ENCODE measurements around the gene C19orf47. TPM values are rescaled to one million over a fixed set of nuclear protein-coding genes. Genes with fewer than 3 reads are reported as not detected.

Gene C19orf47
- polyA plus RNA-seq, 1 donor = 8.7 TPM

GRCh38 chr19:40321076-40321475 is 27.1 kb downstream of the C19orf47 start:
- H3K36me3 ChIP-seq (ENCODE audit: control insufficient read depth, insufficient read depth, low read length) = peaks cover 58% of the 10 kb centered on the region
- no peak for DNase-seq
- no peak overlapping the region for H3K4me3 ChIP-seq (ENCODE audit: low read length)
- H3K27ac ChIP-seq (ENCODE audit: low read length) = no peak overlapping the region
- WGBS (ENCODE audit: insufficient coverage, low lambda C conversion rate) = 96% methylated on average over 13 of the region's 18 CpGs
- no peaks in the 10 kb centered on the region for H3K9me3 ChIP-seq (ENCODE audit: control insufficient read depth, low read depth, low read length)
- no peaks in the 10 kb centered on the region for H3K27me3 ChIP-seq (ENCODE audit: control insufficient read depth, insufficient read depth, low read length)
- H3K4me1 ChIP-seq (ENCODE audit: control insufficient read depth, insufficient read depth, low read length) = no peaks in the 10 kb centered on the region

GRCh38 chr19:40320558-40320935 is 27.6 kb downstream of the C19orf47 start:
- peaks cover 53% of the 10 kb centered on the region for H3K36me3 ChIP-seq (ENCODE audit: control insufficient read depth, insufficient read depth, low read length)

GRCh38 chr19:40317338-40317737 is 30.9 kb downstream of the C19orf47 start:
- Histone ChIP-seq H3K4me1 (ENCODE audit: control insufficient read depth, insufficient read depth, low read length) (no peaks in the 10 kb centered on the region), H3K9me3 (ENCODE audit: control insufficient read depth, low read depth, low read length) (no peaks in the 10 kb centered on the region), H3K36me3 (ENCODE audit: control insufficient read depth, insufficient read depth, low read length) (peaks cover 26% of the 10 kb centered on the region), H3K27me3 (ENCODE audit: control insufficient read depth, insufficient read depth, low read length) (no peaks in the 10 kb centered on the region), H3K27ac (ENCODE audit: low read length) (no peak overlapping the region), H3K4me3 (ENCODE audit: low read length) (no peak overlapping the region)
- no peak for DNase-seq
- no CpG with 5 or more reads among the region's 7 CpGs for WGBS (ENCODE audit: insufficient coverage, low lambda C conversion rate)

More at GRCh38 chr19:40320558-40320935, 27.6 kb downstream of the C19orf47 start:
- H3K9me3 ChIP-seq (ENCODE audit: control insufficient read depth, low read depth, low read length) = no peaks in the 10 kb centered on the region
- H3K27ac ChIP-seq (ENCODE audit: low read length) = no peak overlapping the region
- DNase-seq = no peak
- H3K4me3 ChIP-seq (ENCODE audit: low read length) = no peak overlapping the region
- WGBS (ENCODE audit: insufficient coverage, low lambda C conversion rate) = no CpG with 5 or more reads among the region's 7 CpGs
- H3K27me3 ChIP-seq (ENCODE audit: control insufficient read depth, insufficient read depth, low read length) = no peaks in the 10 kb centered on the region
- no peaks in the 10 kb centered on the region for H3K4me1 ChIP-seq (ENCODE audit: control insufficient read depth, insufficient read depth, low read length)

GRCh38 chr19:40315812-40316470 is 32.3 kb downstream of the C19orf47 start:
- Histone ChIP-seq H3K36me3 (ENCODE audit: control insufficient read depth, insufficient read depth, low read length) (peaks cover 12% of the 10 kb centered on the region), H3K4me3 (ENCODE audit: low read length) (no peak overlapping the region), H3K27me3 (ENCODE audit: control insufficient read depth, insufficient read depth, low read length) (no peaks in the 10 kb centered on the region), H3K4me1 (ENCODE audit: control insufficient read depth, insufficient read depth, low read length) (no peaks in the 10 kb centered on the region), H3K27ac (ENCODE audit: low read length) (no peak overlapping the region), H3K9me3 (ENCODE audit: control insufficient read depth, low read depth, low read length) (no peaks in the 10 kb centered on the region)
- DNase-seq = no peak
- WGBS (ENCODE audit: insufficient coverage, low lambda C conversion rate) = no CpG with 5 or more reads among the region's 5 CpGs

GRCh38 chr19:40314656-40315055 is 33.5 kb downstream of the C19orf47 start:
- H3K4me1 ChIP-seq (ENCODE audit: control insufficient read depth, insufficient read depth, low read length) = no peaks in the 10 kb centered on the region
- peaks cover 6% of the 10 kb centered on the region for H3K36me3 ChIP-seq (ENCODE audit: control insufficient read depth, insufficient read depth, low read length)
- H3K4me3 ChIP-seq (ENCODE audit: low read length) = no peak overlapping the region
- no peak overlapping the region for H3K27ac ChIP-seq (ENCODE audit: low read length)
- no peaks in the 10 kb centered on the region for H3K27me3 ChIP-seq (ENCODE audit: control insufficient read depth, insufficient read depth, low read length)
- WGBS (ENCODE audit: insufficient coverage, low lambda C conversion rate) = 100% methylated on average over 1 of the region's 2 CpGs
- DNase-seq = no peak
- no peaks in the 10 kb centered on the region for H3K9me3 ChIP-seq (ENCODE audit: control insufficient read depth, low read depth, low read length)

GRCh38 chr19:40313229-40313983 is 34.8 kb downstream of the C19orf47 start:
- Histone ChIP-seq H3K36me3 (ENCODE audit: control insufficient read depth, insufficient read depth, low read length) (peaks cover 3% of the 10 kb centered on the region), H3K4me3 (ENCODE audit: low read length) (no peak overlapping the region), H3K4me1 (ENCODE audit: control insufficient read depth, insufficient read depth, low read length) (no peaks in the 10 kb centered on the region), H3K27ac (ENCODE audit: low read length) (no peak overlapping the region), H3K27me3 (ENCODE audit: control insufficient read depth, insufficient read depth, low read length) (no peaks in the 10 kb centered on the region), H3K9me3 (ENCODE audit: control insufficient read depth, low read depth, low read length) (no peaks in the 10 kb centered on the region)
- 100% methylated on average over 1 of the region's 9 CpGs for WGBS (ENCODE audit: insufficient coverage, low lambda C conversion rate)
- DNase-seq = no peak

GRCh38 chr19:40312533-40312932 is 35.7 kb downstream of the C19orf47 start:
- Histone ChIP-seq H3K27ac (ENCODE audit: low read length) (no peak overlapping the region), H3K9me3 (ENCODE audit: control insufficient read depth, low read depth, low read length) (no peaks in the 10 kb centered on the region), H3K27me3 (ENCODE audit: control insufficient read depth, insufficient read depth, low read length) (no peaks in the 10 kb centered on the region), H3K4me3 (ENCODE audit: low read length) (no peak overlapping the region), H3K36me3 (ENCODE audit: control insufficient read depth, insufficient read depth, low read length) (no peaks in the 10 kb centered on the region), H3K4me1 (ENCODE audit: control insufficient read depth, insufficient read depth, low read length) (no peaks in the 10 kb centered on the region)
- no CpG with 5 or more reads among the region's 2 CpGs for WGBS (ENCODE audit: insufficient coverage, low lambda C conversion rate)
- no peak for DNase-seq

GRCh38 chr19:40309666-40310065 is 38.5 kb downstream of the C19orf47 start:
- H3K4me3 ChIP-seq (ENCODE audit: low read length) = no peak overlapping the region
- WGBS (ENCODE audit: insufficient coverage, low lambda C conversion rate) = no CpG with 5 or more reads among the region's 1 CpG
- no peak for DNase-seq
- H3K36me3 ChIP-seq (ENCODE audit: control insufficient read depth, insufficient read depth, low read length) = no peaks in the 10 kb centered on the region
- no peaks in the 10 kb centered on the region for H3K4me1 ChIP-seq (ENCODE audit: control insufficient read depth, insufficient read depth, low read length)
- H3K9me3 ChIP-seq (ENCODE audit: control insufficient read depth, low read depth, low read length) = no peaks in the 10 kb centered on the region
- no peak overlapping the region for H3K27ac ChIP-seq (ENCODE audit: low read length)
- H3K27me3 ChIP-seq (ENCODE audit: control insufficient read depth, insufficient read depth, low read length) = no peaks in the 10 kb centered on the region

- no peak overlapping the region for H3K27ac ChIP-seq (ENCODE audit: low read length)
- 26% methylated on average over 3 of the region's 5 CpGs for WGBS (ENCODE audit: insufficient coverage, low lambda C conversion rate)
- no peaks in the 10 kb centered on the region for H3K4me1 ChIP-seq (ENCODE audit: control insufficient read depth, insufficient read depth, low read length)
- no peak overlapping the region for H3K4me3 ChIP-seq (ENCODE audit: low read length)
- no peaks in the 10 kb centered on the region for H3K27me3 ChIP-seq (ENCODE audit: control insufficient read depth, insufficient read depth, low read length)
- no peaks in the 10 kb centered on the region for H3K9me3 ChIP-seq (ENCODE audit: control insufficient read depth, low read depth, low read length)
- no peaks in the 10 kb centered on the region for H3K36me3 ChIP-seq (ENCODE audit: control insufficient read depth, insufficient read depth, low read length)
- DNase-seq = peak; percentile 64 to 76
Observed at GRCh38 chr19:40305403-40305802, 42.8 kb downstream of the C19orf47 start.

- Histone ChIP-seq H3K27ac (ENCODE audit: low read length) (no peak overlapping the region), H3K4me3 (ENCODE audit: low read length) (no peak overlapping the region), H3K27me3 (ENCODE audit: control insufficient read depth, insufficient read depth, low read length) (no peaks in the 10 kb centered on the region), H3K9me3 (ENCODE audit: control insufficient read depth, low read depth, low read length) (no peaks in the 10 kb centered on the region), H3K4me1 (ENCODE audit: control insufficient read depth, insufficient read depth, low read length) (no peaks in the 10 kb centered on the region), H3K36me3 (ENCODE audit: control insufficient read depth, insufficient read depth, low read length) (no peaks in the 10 kb centered on the region)
- no CpG with 5 or more reads among the region's 4 CpGs for WGBS (ENCODE audit: insufficient coverage, low lambda C conversion rate)
- no peak for DNase-seq
Observed at GRCh38 chr19:40304306-40304705, 43.9 kb downstream of the C19orf47 start.
